GM12892 (cell line): Measurements from ENCODE around the gene ST7.

Experiments
- POLR2A ChIP-seq: IDR thresholded peaks from 2 replicates; pipeline ENCODE4 v1.6.1; 2011; ENCODE audit warnings: low read depth, low read length, control low read depth
- POLR2AphosphoS5 ChIP-seq: IDR thresholded peaks from 2 replicates; pipeline ENCODE4 v1.6.1; 2011; ENCODE audit warnings: low read depth, low read length, control low read depth

- no peak for TF ChIP-seq POLR2A
- TF ChIP-seq POLR2AphosphoS5 = no peak
Measured at GRCh38 chr7:116922545-116922944, 30.8 kb upstream of the ST7 start.
